GM21381 (cell line): ENCODE measurements around the gene SEPTIN3.

Experiments used
- ATAC-seq: cut with Tn5 transposase; IDR thresholded peaks from one replicate; pipeline ENCODE4 v1.9.1; 2021; ENCODE audit warnings: mild to moderate bottlenecking, moderate library complexity; ENCODE audit not compliant: unreplicated experiment

Gene SEPTIN3

DNA sequence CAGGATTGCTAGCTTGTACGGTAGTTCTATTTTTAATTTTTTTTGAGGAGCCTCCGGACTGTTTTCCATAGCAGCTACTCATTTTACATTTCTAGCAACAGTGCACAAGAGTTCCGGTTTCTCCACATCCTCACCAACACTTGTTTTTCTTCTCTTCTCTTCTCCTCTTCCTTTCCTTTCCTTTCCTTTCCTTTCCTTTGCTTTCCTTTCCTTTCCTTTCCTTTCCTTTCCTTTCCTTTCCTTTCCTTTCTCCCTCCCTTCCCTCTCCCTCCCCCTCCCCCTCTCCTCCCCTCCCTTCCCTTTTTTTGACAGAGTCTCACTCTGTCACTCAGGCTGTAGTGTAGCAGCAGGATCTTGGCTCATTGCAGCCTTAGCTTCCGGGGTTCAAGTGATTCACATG is 38.7 kb downstream of the SEPTIN3 start:
- no peak for ATAC-seq

DNA sequence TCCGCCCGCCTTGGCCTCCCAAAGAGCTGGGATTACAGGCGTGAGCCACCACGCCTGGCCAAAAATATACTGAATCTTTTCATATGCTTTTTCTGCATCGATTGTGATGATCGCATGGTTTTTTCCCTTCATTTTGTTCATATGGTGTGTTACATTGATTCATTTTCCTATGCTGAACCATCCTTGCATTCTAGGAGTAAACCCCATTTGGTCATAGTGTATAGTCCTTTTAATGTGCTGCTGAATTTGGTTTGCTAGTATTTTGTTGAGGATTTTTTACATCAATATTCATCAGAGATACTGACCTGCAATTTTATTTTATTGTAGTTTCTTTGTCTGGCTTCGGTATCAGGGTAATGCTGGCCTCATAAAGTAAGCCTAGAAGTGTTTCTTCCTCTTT is 41.5 kb downstream of the SEPTIN3 start:
- no peak for ATAC-seq

DNA sequence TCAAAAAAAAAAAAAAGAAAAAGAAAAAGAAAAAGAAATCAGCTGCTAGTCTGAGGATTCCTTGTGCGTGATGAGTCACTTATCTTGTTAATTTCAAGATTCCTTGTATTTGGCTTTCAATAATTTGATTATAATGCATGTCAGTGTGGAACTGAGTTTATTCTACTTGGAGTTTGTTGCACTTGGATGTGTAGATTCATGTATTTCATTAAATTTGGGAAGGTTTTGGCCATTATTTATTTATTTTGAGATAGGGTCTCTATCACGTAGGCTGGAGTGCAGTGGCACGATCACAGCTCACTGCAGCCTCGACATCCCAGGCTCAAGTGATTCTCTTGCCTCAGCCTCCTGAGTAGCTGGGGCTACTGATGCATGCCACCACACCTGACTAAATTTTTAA is 44.1 kb downstream of the SEPTIN3 start:
- ATAC-seq: no peak

DNA sequence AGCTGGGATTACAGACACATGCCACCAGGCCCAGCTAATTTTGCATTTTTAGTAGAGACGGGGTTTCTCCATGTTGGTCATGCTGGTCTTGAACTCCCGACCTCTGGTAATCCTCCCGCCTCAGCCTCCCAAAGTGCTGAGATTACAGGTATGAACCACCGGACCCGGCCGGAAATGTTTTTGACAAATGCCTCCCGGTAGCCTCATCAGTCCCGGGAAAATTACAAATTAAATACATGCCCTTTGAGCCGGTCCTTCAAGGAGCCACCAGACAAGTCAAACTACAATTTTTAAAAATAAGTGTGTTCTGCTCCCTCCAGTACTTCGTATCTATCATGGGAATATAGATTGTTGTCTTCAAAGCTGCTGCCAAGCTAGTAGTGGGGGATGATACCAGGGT is 46.9 kb downstream of the SEPTIN3 start:
- ATAC-seq: no peak

DNA sequence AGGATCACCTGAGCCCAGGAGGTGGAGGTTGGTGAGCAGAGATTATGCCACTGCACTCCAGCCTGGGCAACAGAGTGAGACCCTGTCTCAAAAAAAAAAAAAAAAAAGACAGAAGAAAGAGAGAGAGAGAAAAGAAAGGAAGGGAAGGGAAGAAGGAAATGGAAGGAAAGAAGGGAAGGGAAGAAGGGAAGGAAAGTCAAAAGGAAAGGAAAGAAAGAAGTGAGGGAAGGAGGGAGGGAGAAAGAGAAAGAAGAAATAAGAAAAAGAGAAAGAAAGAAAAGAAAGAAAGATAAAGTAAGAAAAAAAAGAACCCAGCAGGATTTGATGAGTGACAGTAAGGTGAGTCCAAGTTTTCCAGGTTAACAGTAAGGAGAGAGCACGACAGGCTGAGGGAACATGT is 49.0 kb downstream of the SEPTIN3 start:
- ATAC-seq: no peak
